ENCODE results near the gene RXRA. TPM values are rescaled to one million over a fixed set of nuclear protein-coding genes. Genes with fewer than 3 reads are reported as not detected.

RXRA gene
- total RNA-seq, 6 experiments from 2014 or later: 105 to 165 (median 131) TPM

GRCh38 chr9:134405527-134405926 lies 79.3 kb downstream of the RXRA start:
- H3K36me3 ChIP-seq: peaks cover 0 to 26% (median 14%) of the 10 kb centered on the region in 4 donors
- intact Hi-C loops (cut with DNase I): no loop called here
- ATAC-seq: no peak
- peak overlapping the region; percentile 55 to 84 (median 61) for H3K27ac ChIP-seq
- H3K4me1 ChIP-seq: peaks cover 11 to 98% (median 58%) of the 10 kb centered on the region in 4 donors
- WGBS (ENCODE audit: insufficient coverage, low coverage, low lambda C conversion rate, missing lambda C conversion rate): 77% methylated on average over 7 of the region's 9 CpGs
- no peak for TF ChIP-seq CTCF (IDR thresholded peaks at IDR 0.05)
- TF ChIP-seq POLR2A (IDR thresholded peaks at IDR 0.05): no peak
- no peak for DNase-seq
- H3K27me3 ChIP-seq: no peaks in the 10 kb centered on the region
- H3K9me3 ChIP-seq: no peaks in the 10 kb centered on the region
- H3K4me3 ChIP-seq: no peak overlapping the region

GRCh38 chr9:134406366-134407120 lies 80.3 kb downstream of the RXRA start:
- peaks cover 0 to 36% (median 15%) of the 10 kb centered on the region in 4 donors for H3K36me3 ChIP-seq
- H3K4me1 ChIP-seq: peaks cover 11 to 98% (median 59%) of the 10 kb centered on the region in 4 donors
- intact Hi-C loops (cut with DNase I): no loop called here
- peak overlapping the region in 1 of 3 donors; percentile 8 for H3K4me3 ChIP-seq
- TF ChIP-seq POLR2A (IDR thresholded peaks at IDR 0.05): no peak
- TF ChIP-seq CTCF (IDR thresholded peaks at IDR 0.05): no peak
- H3K27me3 ChIP-seq: no peaks in the 10 kb centered on the region
- ATAC-seq: peak in 1 of 4 donors; percentile 4
- WGBS (ENCODE audit: insufficient coverage, low coverage, low lambda C conversion rate, missing lambda C conversion rate): 18% methylated on average over 7 of the region's 23 CpGs
- peak overlapping the region; percentile 55 to 84 (median 61) for H3K27ac ChIP-seq
- no peak for DNase-seq
- no peaks in the 10 kb centered on the region for H3K9me3 ChIP-seq

- peak overlapping the region; percentile 55 to 84 (median 61) for H3K27ac ChIP-seq
- H3K4me3 ChIP-seq: peak overlapping the region in 1 of 3 donors; percentile 8
- H3K4me1 ChIP-seq: peaks cover 11 to 100% (median 59%) of the 10 kb centered on the region in 4 donors
- TF ChIP-seq POLR2A (IDR thresholded peaks at IDR 0.05) (peak; percentile 37), CTCF (IDR thresholded peaks at IDR 0.05) (no peak)
- intact Hi-C loops (cut with DNase I): no loop called here
- 9% methylated on average over 9 of the region's 33 CpGs for WGBS (ENCODE audit: insufficient coverage, low coverage, low lambda C conversion rate, missing lambda C conversion rate)
- peaks cover 0 to 36% (median 13%) of the 10 kb centered on the region in 4 donors for H3K36me3 ChIP-seq
- ATAC-seq (peak; percentile 62 to 72 (median 66)), DNase-seq (peak; percentile 92 to 96 (median 95))
- no peaks in the 10 kb centered on the region for H3K9me3 ChIP-seq
- no peaks in the 10 kb centered on the region for H3K27me3 ChIP-seq
Measured at GRCh38 chr9:134407121-134407779, 81.0 kb downstream of the RXRA start.

- DNase-seq (peak; percentile 62 to 89 (median 88)), ATAC-seq (peak; percentile 9 to 37 (median 19))
- intact Hi-C loops (cut with DNase I): no loop called here
- Histone ChIP-seq H3K36me3 (peaks cover 0 to 30% (median 10%) of the 10 kb centered on the region in 4 donors), H3K27ac (peak overlapping the region; percentile 47 to 84 (median 55)), H3K27me3 (no peaks in the 10 kb centered on the region), H3K9me3 (no peaks in the 10 kb centered on the region), H3K4me1 (peaks cover 11 to 98% (median 57%) of the 10 kb centered on the region in 4 donors), H3K4me3 (no peak overlapping the region)
- 43% methylated on average over 2 of the region's 9 CpGs for WGBS (ENCODE audit: insufficient coverage, low coverage, low lambda C conversion rate, missing lambda C conversion rate)
- TF ChIP-seq POLR2A (IDR thresholded peaks at IDR 0.05): no peak
- TF ChIP-seq CTCF (IDR thresholded peaks at IDR 0.05): peak; percentile 6 to 49 (median 13)
Measured at GRCh38 chr9:134408389-134408788, 82.1 kb downstream of the RXRA start.
